GM12875 (cell line): ENCODE results near the gene NELL1.

Source experiments
- H3K4me3 ChIP-seq: one replicate; pipeline ENCODE4 v1.5.1; 2011; ENCODE audit warnings: low read depth, low read length, control low read depth
- CTCF ChIP-seq: IDR thresholded peaks from 2 replicates; pipeline ENCODE4 v1.5.1; 2011; ENCODE audit warnings: low read depth, mild to moderate bottlenecking, control low read depth, inconsistent platforms, low read length, moderate library complexity, borderline replicate concordance; ENCODE audit not compliant: insufficient read depth

NELL1 gene

GRCh38 chr11:20783220-20783619 lies 113.8 kb downstream of the NELL1 start:
- TF ChIP-seq CTCF: no peak

GRCh38 chr11:20790622-20791021 lies 121.2 kb downstream of the NELL1 start:
- TF ChIP-seq CTCF: no peak
- H3K4me3 ChIP-seq: no peak overlapping the region

More at GRCh38 chr11:20783220-20783619, 113.8 kb downstream of the NELL1 start:
- no peak overlapping the region for H3K4me3 ChIP-seq

GRCh38 chr11:20795005-20795404 lies 125.6 kb downstream of the NELL1 start:
- no peak overlapping the region for H3K4me3 ChIP-seq
- no peak for TF ChIP-seq CTCF

- H3K4me3 ChIP-seq: no peak overlapping the region
- no peak for TF ChIP-seq CTCF
Measured at GRCh38 chr11:20808328-20808727, 138.9 kb downstream of the NELL1 start.

GRCh38 chr11:20821046-20821445 lies 151.7 kb downstream of the NELL1 start:
- no peak overlapping the region for H3K4me3 ChIP-seq
- TF ChIP-seq CTCF: no peak

GRCh38 chr11:20821470-20821869 lies 152.1 kb downstream of the NELL1 start:
- H3K4me3 ChIP-seq: no peak overlapping the region
- TF ChIP-seq CTCF: no peak

- no peak overlapping the region for H3K4me3 ChIP-seq
- no peak for TF ChIP-seq CTCF
Measured at GRCh38 chr11:20824773-20825172, 155.4 kb downstream of the NELL1 start.
